CD14-positive monocyte (primary cell): Measurements from ENCODE around the gene SLC2A9. TPM values are rescaled to one million over a fixed set of nuclear protein-coding genes. Genes with fewer than 3 reads are reported as not detected.

Source experiments
- DNase-seq, 3 donors: peaks; one replicate each; pipeline ENCODE4 v3.0.0-alpha.2; 2011 to 2022
- H2AFZ ChIP-seq: 2 replicates; pipeline ENCODE4 v1.6.0; 2012; ENCODE audit warnings: mild to moderate bottlenecking, low read depth, low read length, inconsistent platforms; ENCODE audit not compliant: insufficient read depth, poor library complexity, severe bottlenecking
- H3K27ac ChIP-seq, 2 donors: 1 replicate in 1 of 2; 2 replicates in 1 of 2; pipeline ENCODE4 v1.5.1; 2012 to 2013; ENCODE audit warnings: low read length in 2 of 2, control low read depth in 1 of 2, inconsistent platforms in 1 of 2, low read depth in 1 of 2, mild to moderate bottlenecking in 1 of 2
- H3K27me3 ChIP-seq, 2 donors: one replicate each; pipeline versions ENCODE4 v1.6.0 to v1.6.1; 2011 to 2013; ENCODE audit warnings: low read length in 2 of 2; ENCODE audit not compliant: control insufficient read depth in 2 of 2, insufficient read depth in 2 of 2
- H3K36me3 ChIP-seq, 2 donors: replicated peaks in 1 of 2; 1 replicate in 1 of 2; 2 replicates in 1 of 2; pipeline versions ENCODE4 v1.5.1 to v1.6.1; 2012 to 2013; ENCODE audit warnings: low read length in 2 of 2, control low read depth in 1 of 2, inconsistent platforms in 1 of 2, mild to moderate bottlenecking in 1 of 2; ENCODE audit not compliant: insufficient read depth in 2 of 2, control insufficient read depth in 1 of 2
- H3K4me1 ChIP-seq, 2 donors: 1 replicate in 1 of 2; 2 replicates in 1 of 2; pipeline versions ENCODE4 v1.5.1 to v1.6.1; 2012 to 2013; ENCODE audit warnings: low read length in 2 of 2, control low read depth in 1 of 2, inconsistent platforms in 1 of 2, mild to moderate bottlenecking in 1 of 2, moderate library complexity in 1 of 2; ENCODE audit not compliant: insufficient read depth in 2 of 2, control insufficient read depth in 1 of 2
- H3K4me2 ChIP-seq: replicated peaks from 2 replicates; pipeline ENCODE3; 2012; ENCODE audit warnings: low read length, moderate library complexity, mild to moderate bottlenecking; ENCODE audit not compliant: poor library complexity, severe bottlenecking; ENCODE audit errors: extremely low read depth
- H3K4me3 ChIP-seq, 3 experiments: fragments of 200-600 bp in 1 of 3; sonication (generic) in 1 of 3; replicated peaks in 1 of 3; 1 replicate in 2 of 3; 2 replicates in 1 of 3; pipeline ENCODE4 v1.5.1; 2011 to 2013; ENCODE audit warnings: low read length in 3 of 3, mild to moderate bottlenecking in 3 of 3, control low read depth in 2 of 3, low read depth in 2 of 3, inconsistent platforms in 1 of 3, moderate library complexity in 1 of 3
- H3K79me2 ChIP-seq: 2 replicates; pipeline ENCODE4 v1.6.0; 2012; ENCODE audit warnings: mild to moderate bottlenecking, control low read depth, inconsistent platforms, low read length, moderate library complexity; ENCODE audit not compliant: insufficient read depth
- H3K9ac ChIP-seq: 2 replicates; pipeline ENCODE4 v1.6.0; 2017; ENCODE audit warnings: low read length, mild to moderate bottlenecking; ENCODE audit not compliant: insufficient read depth, poor library complexity, severe bottlenecking
- H3K9me3 ChIP-seq, 2 donors: replicated peaks in 1 of 2; 1 replicate in 1 of 2; 2 replicates in 1 of 2; pipeline versions ENCODE4 v1.5.1 to v1.6.1; 2012 to 2013; ENCODE audit warnings: low read length in 2 of 2, control low read depth in 1 of 2; ENCODE audit not compliant: control insufficient read depth in 1 of 2, insufficient read depth in 1 of 2
- H4K20me1 ChIP-seq: 2 replicates; pipeline ENCODE4 v1.6.0; 2012; ENCODE audit warnings: mild to moderate bottlenecking, low read length, control low read depth, moderate library complexity; ENCODE audit not compliant: insufficient read depth
- H3K27ac Mint-ChIP-seq, 7 donors: one replicate each; pipeline ENCODE4 v1.8.0; 2020; ENCODE audit warnings: mild to moderate bottlenecking in 7 of 7, mixed read lengths in 7 of 7, moderate library complexity in 6 of 7, inconsistent platforms in 2 of 7
- H3K27me3 Mint-ChIP-seq, 3 donors: one replicate each; pipeline ENCODE4 v1.8.0; 2021 to 2022; ENCODE audit warnings: low read depth in 3 of 3, mild to moderate bottlenecking in 3 of 3, mixed read lengths in 3 of 3, moderate library complexity in 3 of 3, inconsistent platforms in 1 of 3
- H3K36me3 Mint-ChIP-seq, 2 donors: one replicate each; pipeline ENCODE4 v1.8.0; 2020; ENCODE audit warnings: mixed read lengths in 2 of 2, inconsistent platforms in 1 of 2, mild to moderate bottlenecking in 1 of 2
- H3K4me1 Mint-ChIP-seq: one replicate; pipeline ENCODE4 v1.8.0; 2020; ENCODE audit warnings: mild to moderate bottlenecking, mixed read lengths
- H3K4me3 Mint-ChIP-seq, 2 donors: one replicate each; pipeline ENCODE4 v1.8.0; 2020; ENCODE audit warnings: mild to moderate bottlenecking in 2 of 2, mixed read lengths in 2 of 2, moderate library complexity in 1 of 2
- H3K9me3 Mint-ChIP-seq, 7 donors: one replicate each; pipeline ENCODE4 v1.8.0; 2020 to 2022; ENCODE audit warnings: mixed read lengths in 7 of 7, mild to moderate bottlenecking in 6 of 7, moderate library complexity in 6 of 7, inconsistent platforms in 2 of 7
- WGBS: methylation state at CpG from one replicate; pipeline ENCODE4 v1.1.5; 2013; ENCODE audit warnings: missing lambda C conversion rate; ENCODE audit not compliant: insufficient coverage; 5-methylcytosine and 5-hydroxymethylcytosine counted together
- intact Hi-C, 2 donors: fragments of 100-400 bp; cut with micrococcal nuclease; formaldehyde crosslinking; loops; one replicate each; pipeline versions ENCODE4 v1.15.0 to v1.15.1; 2023
- polyA plus RNA-seq, 3 donors: library from polyadenylated mRNA; depleted of rRNA in 1 of 3; unstranded in 2 of 3; stranded (reverse) in 1 of 3; fragments of 300-500 nt in 2 of 3; fragments of >200 nt in 1 of 3; fragmentation: Illumina TruSeq in 2 of 3; gene quantifications; 1 replicate in 2 of 3; 2 replicates in 1 of 3; pipeline ENCODE4 v1.2.3, GENCODE V29; 2012 to 2021
- TF ChIP-seq, protein P1 (sequence below): fragments of 200-600 bp; IDR thresholded peaks from one replicate; pipeline ENCODE4 v1.8.0; 2022; ENCODE audit warnings: antibody characterized with exemption, mild to moderate bottlenecking

Gene SLC2A9
- polyA plus RNA-seq, 3 donors, result 27.3 to 38.6 (median 34.7) TPM

DNA sequence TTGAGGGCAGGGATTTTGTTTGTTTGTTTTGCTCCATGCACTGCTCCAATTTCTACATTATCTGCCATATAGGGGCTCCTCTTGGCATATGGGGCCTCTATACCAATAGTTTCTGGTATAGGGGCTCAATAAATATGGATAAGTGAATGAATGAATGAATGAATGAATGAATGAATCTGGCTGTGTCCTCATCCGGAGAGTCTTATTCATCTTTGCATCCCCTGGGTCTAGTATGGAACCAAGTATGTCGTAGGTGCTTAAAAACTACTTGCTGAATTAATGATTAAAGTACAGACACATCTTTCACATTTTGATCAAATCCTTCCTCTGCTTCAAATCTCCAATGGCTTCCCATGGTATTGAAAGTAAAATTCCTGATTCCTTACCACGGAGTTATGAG is 159.7 kb downstream of the SLC2A9 start:
- no peak overlapping the region for H3K27ac Mint-ChIP-seq
- Histone ChIP-seq H3K4me3 (no peak overlapping the region), H3K79me2 (no peaks in the 10 kb centered on the region), H3K36me3 (peaks cover 26 to 90% of the 10 kb centered on the region in 2 donors), H3K9me3 (peaks cover 0 to 8% of the 10 kb centered on the region in 2 donors), H3K27ac (no peak overlapping the region), H3K27me3 (no peaks in the 10 kb centered on the region), H4K20me1 (no peaks in the 10 kb centered on the region), H2AFZ (no peak overlapping the region), H3K4me2 (no peak overlapping the region), H3K4me1 (no peaks in the 10 kb centered on the region), H3K9ac (no peak overlapping the region)
- peaks cover 0 to 12% (median 10%) of the 10 kb centered on the region in 7 donors for H3K9me3 Mint-ChIP-seq
- H3K27me3 Mint-ChIP-seq, result peaks cover 0 to 1% (median 0%) of the 10 kb centered on the region in 3 donors
- intact Hi-C loops, result no loop called here
- no CpG with 5 or more reads among the region's 3 CpGs for WGBS
- no peak for DNase-seq
- TF ChIP-seq, protein P1, sequence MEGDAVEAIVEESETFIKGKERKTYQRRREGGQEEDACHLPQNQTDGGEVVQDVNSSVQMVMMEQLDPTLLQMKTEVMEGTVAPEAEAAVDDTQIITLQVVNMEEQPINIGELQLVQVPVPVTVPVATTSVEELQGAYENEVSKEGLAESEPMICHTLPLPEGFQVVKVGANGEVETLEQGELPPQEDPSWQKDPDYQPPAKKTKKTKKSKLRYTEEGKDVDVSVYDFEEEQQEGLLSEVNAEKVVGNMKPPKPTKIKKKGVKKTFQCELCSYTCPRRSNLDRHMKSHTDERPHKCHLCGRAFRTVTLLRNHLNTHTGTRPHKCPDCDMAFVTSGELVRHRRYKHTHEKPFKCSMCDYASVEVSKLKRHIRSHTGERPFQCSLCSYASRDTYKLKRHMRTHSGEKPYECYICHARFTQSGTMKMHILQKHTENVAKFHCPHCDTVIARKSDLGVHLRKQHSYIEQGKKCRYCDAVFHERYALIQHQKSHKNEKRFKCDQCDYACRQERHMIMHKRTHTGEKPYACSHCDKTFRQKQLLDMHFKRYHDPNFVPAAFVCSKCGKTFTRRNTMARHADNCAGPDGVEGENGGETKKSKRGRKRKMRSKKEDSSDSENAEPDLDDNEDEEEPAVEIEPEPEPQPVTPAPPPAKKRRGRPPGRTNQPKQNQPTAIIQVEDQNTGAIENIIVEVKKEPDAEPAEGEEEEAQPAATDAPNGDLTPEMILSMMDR, result no peak
- no peak overlapping the region for H3K4me3 Mint-ChIP-seq
- H3K4me1 Mint-ChIP-seq, result no peaks in the 10 kb centered on the region
- peaks cover 71 to 72% of the 10 kb centered on the region in 2 donors for H3K36me3 Mint-ChIP-seq

DNA sequence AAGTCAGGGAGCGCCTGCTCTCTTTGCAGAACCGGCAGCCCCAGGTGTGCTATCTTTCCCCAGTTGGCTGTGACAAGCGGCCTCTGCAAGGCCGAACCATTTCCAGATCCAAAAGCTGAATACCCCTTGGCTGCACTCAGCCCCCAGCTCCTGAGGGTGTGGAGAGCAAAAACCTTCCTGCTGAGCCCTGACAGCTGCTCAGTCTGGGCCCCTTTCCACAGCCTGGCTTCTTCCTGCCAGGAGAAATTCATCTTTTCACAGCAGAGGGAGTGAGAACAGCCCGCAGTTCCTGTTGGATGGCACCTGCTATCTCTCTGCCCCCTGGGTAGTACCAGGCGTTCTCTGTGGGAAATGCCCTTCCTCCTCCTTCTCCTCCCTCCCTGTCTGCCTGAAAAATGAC is 161.5 kb downstream of the SLC2A9 start:
- H3K4me3 Mint-ChIP-seq, result no peak overlapping the region
- peaks cover 0 to 1% (median 0%) of the 10 kb centered on the region in 3 donors for H3K27me3 Mint-ChIP-seq
- peaks cover 0 to 8% of the 10 kb centered on the region in 2 donors for H3K9me3 ChIP-seq
- no peaks in the 10 kb centered on the region for H3K4me1 ChIP-seq
- no peak overlapping the region for H3K4me3 ChIP-seq
- 90% methylated on average over 4 of the region's 6 CpGs for WGBS
- no peak overlapping the region for H3K4me2 ChIP-seq
- H3K9ac ChIP-seq, result no peak overlapping the region
- peaks cover 0 to 20% (median 12%) of the 10 kb centered on the region in 7 donors for H3K9me3 Mint-ChIP-seq
- TF ChIP-seq, protein P1, result no peak
- H3K4me1 Mint-ChIP-seq, result peaks cover 6% of the 10 kb centered on the region
- no peak overlapping the region for H3K27ac Mint-ChIP-seq
- H3K36me3 Mint-ChIP-seq, result peaks cover 66 to 68% of the 10 kb centered on the region in 2 donors
- peaks cover 22 to 81% of the 10 kb centered on the region in 2 donors for H3K36me3 ChIP-seq
- H4K20me1 ChIP-seq, result no peaks in the 10 kb centered on the region
- intact Hi-C loops, result no loop called here
- DNase-seq, result no peak
- H3K27ac ChIP-seq, result no peak overlapping the region
- no peak overlapping the region for H2AFZ ChIP-seq
- no peaks in the 10 kb centered on the region for H3K27me3 ChIP-seq
- H3K79me2 ChIP-seq, result no peaks in the 10 kb centered on the region
